Measurements from ENCODE around the gene ATP5MC3.

GRCh38 chr2:175195012-175195411 lies 13.5 kb upstream of the ATP5MC3 start:
- no peak for TF ChIP-seq CTCF (conservative IDR thresholded peaks at IDR 0.05; ENCODE audit: low read depth, low read length)
- TF ChIP-seq EZH2 (IDR thresholded peaks at IDR 0.05; ENCODE audit: borderline replicate concordance, low read depth, low read length, poor library complexity, severe bottlenecking): no peak

All from A673 (cell line).